HG03097 (cell line): ENCODE measurements around the gene TRAPPC3.
A peak's percentile ranks its signal among the peaks of the same experiment; 100 is the strongest.

Experiments used
- ATAC-seq: cut with Tn5 transposase; IDR thresholded peaks from one replicate; pipeline ENCODE4 v1.9.1; 2021; ENCODE audit not compliant: unreplicated experiment, low FRiP score

Gene TRAPPC3

GRCh38 chr1:36154335-36154734 lies 5.0 kb upstream of the TRAPPC3 start:
- no peak for ATAC-seq

GRCh38 chr1:36153476-36153875 lies 4.2 kb upstream of the TRAPPC3 start:
- no peak for ATAC-seq

GRCh38 chr1:36151845-36152203 lies 2.5 kb upstream of the TRAPPC3 start:
- ATAC-seq, result no peak

GRCh38 chr1:36151134-36151844 lies 2.0 kb upstream of the TRAPPC3 start:
- ATAC-seq, result no peak

- ATAC-seq, result peak; percentile 36
Observed at GRCh38 chr1:36150296-36151133, 1.2 kb upstream of the TRAPPC3 start.

- ATAC-seq, result no peak
Observed at GRCh38 chr1:36149973-36150295, 648 bp upstream of the TRAPPC3 start.

GRCh38 chr1:36148821-36149236 lies 457 bp downstream of the TRAPPC3 start:
- no peak for ATAC-seq

- no peak for ATAC-seq
Observed at GRCh38 chr1:36144413-36144812, 4.9 kb downstream of the TRAPPC3 start.

- ATAC-seq, result no peak
Observed at GRCh38 chr1:36143424-36143823, 5.9 kb downstream of the TRAPPC3 start.

- no peak for ATAC-seq
Observed at GRCh38 chr1:36142121-36142520, 7.2 kb downstream of the TRAPPC3 start.

GRCh38 chr1:36139521-36139920 lies 9.8 kb downstream of the TRAPPC3 start:
- ATAC-seq, result no peak

- ATAC-seq, result no peak
Observed at GRCh38 chr1:36137776-36138175, 11.5 kb downstream of the TRAPPC3 start.

- ATAC-seq, result no peak
Observed at GRCh38 chr1:36137226-36137625, 12.1 kb downstream of the TRAPPC3 start.

- no peak for ATAC-seq
Observed at GRCh38 chr1:36136535-36136934, 12.8 kb downstream of the TRAPPC3 start.

GRCh38 chr1:36135796-36136195 lies 13.5 kb downstream of the TRAPPC3 start:
- ATAC-seq, result no peak

- ATAC-seq, result no peak
Observed at GRCh38 chr1:36135330-36135667, 14.0 kb downstream of the TRAPPC3 start.

- ATAC-seq, result no peak
Observed at GRCh38 chr1:36134505-36135329, 14.6 kb downstream of the TRAPPC3 start.

GRCh38 chr1:36134031-36134430 lies 15.3 kb downstream of the TRAPPC3 start:
- ATAC-seq, result no peak

- no peak for ATAC-seq
Observed at GRCh38 chr1:36133484-36133883, 15.8 kb downstream of the TRAPPC3 start.

- ATAC-seq, result no peak
Observed at GRCh38 chr1:36132029-36132428, 17.3 kb downstream of the TRAPPC3 start.

- no peak for ATAC-seq
Observed at GRCh38 chr1:36128905-36129206, 20.4 kb downstream of the TRAPPC3 start.
